Retinal pigment epithelial cell (primary cell): Measurements from ENCODE around the gene SPATA22.

Experiments used
- DNase-seq: peaks from one replicate; pipeline ENCODE4 v3.0.0-alpha.2; 2010; ENCODE audit warnings: low read depth
- H3K4me3 ChIP-seq: 2 replicates; pipeline ENCODE4 v1.5.1; 2011; ENCODE audit warnings: mild to moderate bottlenecking, low read length, control low read depth, moderate library complexity
- CTCF ChIP-seq: conservative IDR thresholded peaks from 2 replicates; pipeline ENCODE4 v1.5.1; 2011; ENCODE audit warnings: low read depth, low read length, control low read depth, inconsistent platforms

Gene SPATA22

DNA sequence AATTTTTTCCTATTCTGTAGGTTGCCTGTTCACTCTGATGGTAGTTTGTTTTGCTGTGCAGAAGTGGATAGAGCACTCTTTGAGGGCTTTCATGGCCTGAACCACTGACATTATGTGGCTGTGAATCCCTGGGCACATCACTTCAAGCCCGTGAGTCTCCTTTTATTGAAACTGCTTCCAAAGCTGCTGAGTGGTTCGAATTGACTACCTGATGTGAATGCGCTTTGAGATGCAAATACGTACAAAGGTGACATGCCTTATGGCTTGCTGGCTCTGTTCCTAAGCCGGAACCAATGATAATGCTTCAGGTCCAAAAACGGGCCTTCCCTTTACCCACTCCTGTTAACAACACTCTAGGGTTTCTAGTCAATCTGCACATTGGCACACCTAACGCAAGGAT is 38.5 kb upstream of the SPATA22 start:
- H3K4me3 ChIP-seq: no peak overlapping the region
- DNase-seq: no peak
- no peak for TF ChIP-seq CTCF

GRCh38 chr17:3507869-3508268 is 36.2 kb upstream of the SPATA22 start:
- no peak for DNase-seq
- H3K4me3 ChIP-seq: no peak overlapping the region
- TF ChIP-seq CTCF: no peak

- DNase-seq: no peak
- H3K4me3 ChIP-seq: no peak overlapping the region
- no peak for TF ChIP-seq CTCF
Measured at GRCh38 chr17:3507071-3507470, 35.5 kb upstream of the SPATA22 start.

GRCh38 chr17:3506054-3506453 is 34.4 kb upstream of the SPATA22 start:
- H3K4me3 ChIP-seq: no peak overlapping the region
- DNase-seq: no peak
- no peak for TF ChIP-seq CTCF

- no peak overlapping the region for H3K4me3 ChIP-seq
- no peak for TF ChIP-seq CTCF
- no peak for DNase-seq
Measured at GRCh38 chr17:3505008-3505407, 33.4 kb upstream of the SPATA22 start.

DNA sequence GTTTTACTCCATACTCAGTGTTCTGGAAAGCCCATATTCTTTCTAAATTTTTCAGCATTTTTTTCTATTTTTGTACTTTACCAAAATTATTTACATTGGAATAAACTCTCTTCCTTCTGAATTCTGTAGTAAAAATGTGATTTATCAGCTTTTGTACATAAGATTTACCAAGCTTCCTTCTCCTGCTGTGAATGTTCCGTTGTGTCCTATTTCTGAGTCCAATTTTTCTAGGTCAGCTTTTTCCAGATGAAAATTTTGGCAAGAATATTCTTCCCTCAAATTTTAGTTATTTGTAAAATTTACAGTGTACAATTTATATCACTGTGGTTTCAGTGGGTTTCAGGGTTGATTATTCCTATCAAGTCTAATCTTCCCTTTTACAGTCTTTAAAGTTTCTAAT is 31.7 kb upstream of the SPATA22 start:
- no peak overlapping the region for H3K4me3 ChIP-seq
- no peak for TF ChIP-seq CTCF
- no peak for DNase-seq

- no peak for DNase-seq
- TF ChIP-seq CTCF: no peak
- no peak overlapping the region for H3K4me3 ChIP-seq
Measured at GRCh38 chr17:3502466-3502865, 30.8 kb upstream of the SPATA22 start.
